ENCODE data around the gene ITGA2B. TPM values are rescaled to one million over a fixed set of nuclear protein-coding genes. Genes with fewer than 3 reads are reported as not detected.

The ITGA2B gene
- total and polyA plus RNA-seq, 2 of the 4 experiments (the other 2 are of a cell fraction), result under 0.01 to 0.26 TPM

GRCh38 chr17:44397479-44398440 lies 8.3 kb upstream of the ITGA2B start:
- Histone ChIP-seq H3K4ac (ENCODE audit: low read depth, low read length) (no peak overlapping the region), H2BK15ac (ENCODE audit: low read depth, low read length) (no peak overlapping the region), H2AK9ac (replicated peaks; ENCODE audit: low read depth, low read length, poor library complexity) (no peak overlapping the region), H3K23ac (ENCODE audit: low read depth, low read length) (no peak overlapping the region), H2BK120ac (ENCODE audit: low read depth, low read length) (no peak overlapping the region), H2BK20ac (ENCODE audit: low read depth, low read length) (no peak overlapping the region), H3K9me1 (ENCODE audit: insufficient read depth, low read length) (peaks cover 8% of the 10 kb centered on the region), H3K9ac (ENCODE audit: low read depth, low read length) (no peak overlapping the region), H2BK5ac (ENCODE audit: low read depth, low read length, poor library complexity, severe bottlenecking) (no peak overlapping the region), H4K91ac (ENCODE audit: insufficient read depth, low read depth, low read length) (no peak overlapping the region), H3K4me3 (ENCODE audit: insufficient read depth, low read depth, low read length) (no peak overlapping the region), H3K4me1 (ENCODE audit: control insufficient read depth, insufficient read depth, low read length) (no peaks in the 10 kb centered on the region), H2AFZ (replicated peaks; ENCODE audit: low read length, poor library complexity) (no peak overlapping the region), H3K9me3 (ENCODE audit: control insufficient read depth, insufficient read depth, low read length) (no peaks in the 10 kb centered on the region), H3K18ac (ENCODE audit: low read depth, low read length) (no peak overlapping the region), H3K27me3 (ENCODE audit: control insufficient read depth, insufficient read depth, low read length) (no peaks in the 10 kb centered on the region), H3K36me3 (ENCODE audit: control insufficient read depth, insufficient read depth, low read length) (peaks cover 48% of the 10 kb centered on the region), H3K4me2 (ENCODE audit: low read depth, low read length) (no peak overlapping the region), H4K8ac (ENCODE audit: low read depth in 2 of 2, low read length in 2 of 2) (no peak overlapping the region), H3K79me1 (ENCODE audit: low read depth in 1 of 2, low read length in 2 of 2) (peaks cover 3 to 28% of the 10 kb centered on the region in 2 experiments; a peak in 3 of 4 replicates), H4K20me1 (ENCODE audit: insufficient read depth, low read length) (peaks cover 3% of the 10 kb centered on the region), H3K27ac (ENCODE audit: insufficient read depth, low read length) (no peak overlapping the region), H3K14ac (replicated peaks; ENCODE audit: low read depth, low read length) (no peak overlapping the region), H3K56ac (ENCODE audit: extremely low read depth, insufficient read depth, low read length) (no peak overlapping the region), H2AK5ac (ENCODE audit: low read depth, low read length) (no peak overlapping the region), H4K5ac (ENCODE audit: low read depth, low read length) (no peak overlapping the region)
- no peak for TF ChIP-seq CEBPB (IDR thresholded peaks at IDR 0.05; ENCODE audit: low read depth, low read length)
- no peak for TF ChIP-seq POLR2A (IDR thresholded peaks at IDR 0.05; ENCODE audit: low read depth, low read length)
- TF ChIP-seq CHD1 (IDR thresholded peaks at IDR 0.05; ENCODE audit: low read depth, low read length), result no peak
- TF ChIP-seq RCOR1 (IDR thresholded peaks at IDR 0.05; ENCODE audit: insufficient replicate concordance, low read length), result no peak
- TF ChIP-seq SMC3 (IDR thresholded peaks at IDR 0.05; ENCODE audit: low read depth, low read length), result no peak
- TF ChIP-seq RAD21 (IDR thresholded peaks at IDR 0.05; ENCODE audit: low read length), result no peak
- TF ChIP-seq CTCF (conservative IDR thresholded peaks at IDR 0.05; ENCODE audit: low read depth, low read length), result no peak
- no peak for TF ChIP-seq MAZ (IDR thresholded peaks at IDR 0.05; ENCODE audit: borderline replicate concordance, low read depth, low read length)
- TF ChIP-seq BHLHE40 (IDR thresholded peaks at IDR 0.05; ENCODE audit: low read depth, low read length), result no peak
- TF ChIP-seq USF2 (IDR thresholded peaks at IDR 0.05; ENCODE audit: low read depth, low read length), result no peak
- ChIA-PET POLR2A (ENCODE audit: unreplicated experiment) (no interaction called here), CTCF (interaction anchor here (1.3 kb wide), 1 partner anchor 126 kb away, joined by 3 read pairs; no protein-coding TSS in a partner anchor)
- ATAC-seq (ENCODE audit: low read depth) (no peak), DNase-seq (no peak)
- dilution Hi-C loops (cut with HindIII; ENCODE audit: low sequenced_read_pairs, unreplicated experiment) (no loop called here), intact Hi-C loops (cut with micrococcal nuclease) (no loop called here), in situ Hi-C loops (cut with MboI; ENCODE audit: low sequenced_read_pairs) (no loop called here)
- 93% methylated on average over 6 of the region's 8 CpGs; no CpG with 5 or more reads in 1 of the 2 experiments for WGBS, 2 experiments (ENCODE audit: extremely low coverage in 2 of 2, insufficient read length in 1 of 2)
- no TSS peak for BruUV-seq (replicated peaks)
